Loucy (cell line): Measurements from ENCODE around the gene TRPV6.

Source experiments
- H2AFZ ChIP-seq: fragments of 200-600 bp; sonication (generic); 2 replicates; pipeline ENCODE4 v1.6.0; 2016; ENCODE audit warnings: antibody characterized with exemption, mild to moderate bottlenecking, low read length, moderate library complexity
- H3F3A ChIP-seq: fragments of 200-600 bp; 2 replicates; pipeline ENCODE4 v1.6.0; 2016; ENCODE audit warnings: antibody characterized with exemption, low read depth, mild to moderate bottlenecking
- H3K27me3 ChIP-seq: fragments of 200-600 bp; sonication (generic); 2 replicates; pipeline ENCODE4 v1.6.1; 2014; ENCODE audit warnings: low read length, mild to moderate bottlenecking; ENCODE audit not compliant: insufficient read depth, poor library complexity, severe bottlenecking
- H3K36me3 ChIP-seq: fragments of 200-600 bp; sonication (generic); 2 replicates; pipeline ENCODE4 v1.6.1; 2016; ENCODE audit warnings: low read length; ENCODE audit not compliant: insufficient read depth
- H3K4me1 ChIP-seq: fragments of 200-600 bp; sonication (generic); 2 replicates; pipeline ENCODE4 v1.5.1; 2014; ENCODE audit warnings: low read length, mild to moderate bottlenecking; ENCODE audit not compliant: insufficient read depth, poor library complexity, severe bottlenecking
- H3K4me2 ChIP-seq: fragments of 200-600 bp; sonication (generic); 2 replicates; pipeline ENCODE4 v1.6.0; 2014; ENCODE audit warnings: antibody characterized with exemption, low read length, low read depth, mild to moderate bottlenecking; ENCODE audit not compliant: poor library complexity, severe bottlenecking
- H3K4me3 ChIP-seq: fragments of 200-600 bp; sonication (generic); 2 replicates; pipeline ENCODE4 v1.5.1; 2014; ENCODE audit warnings: low read length, mild to moderate bottlenecking, mixed read lengths; ENCODE audit not compliant: poor library complexity, severe bottlenecking
- H3K79me2 ChIP-seq: fragments of 200-600 bp; sonication (generic); 2 replicates; pipeline ENCODE4 v1.6.1; 2014; ENCODE audit warnings: low read length; ENCODE audit not compliant: insufficient read depth
- H3K9ac ChIP-seq: fragments of 200-600 bp; sonication (generic); 2 replicates; pipeline ENCODE4 v1.6.0; 2014; ENCODE audit warnings: mild to moderate bottlenecking, low read depth, low read length, moderate library complexity; ENCODE audit not compliant: poor library complexity, severe bottlenecking
- H3K9me2 ChIP-seq: fragments of 200-600 bp; sonication (generic); replicated peaks from 2 replicates; pipeline ENCODE4 v1.6.1; 2016; ENCODE audit warnings: low read depth, low read length, mixed read lengths
- H3K9me3 ChIP-seq: fragments of 200-600 bp; sonication (generic); 2 replicates; pipeline ENCODE4 v1.6.1; 2014; ENCODE audit warnings: mild to moderate bottlenecking, antibody characterized with exemption, low read length, low read depth; ENCODE audit not compliant: insufficient read depth
- H4K20me1 ChIP-seq: fragments of 200-600 bp; sonication (generic); 2 replicates; pipeline ENCODE4 v1.6.0; 2014; ENCODE audit warnings: antibody characterized with exemption, low read length, mild to moderate bottlenecking; ENCODE audit not compliant: insufficient read depth, poor library complexity, severe bottlenecking
- EZH2phosphoT487 ChIP-seq: fragments of 200-600 bp; IDR thresholded peaks from 2 replicates; pipeline ENCODE4 v1.6.1; 2018; ENCODE audit warnings: antibody characterized with exemption, mild to moderate bottlenecking, moderate library complexity, borderline replicate concordance
- TF ChIP-seq, protein P1 (sequence below): fragments of 200-600 bp; sonication (generic); conservative IDR thresholded peaks from 2 replicates; pipeline ENCODE4 v1.5.1; 2014; ENCODE audit warnings: mild to moderate bottlenecking, antibody characterized with exemption, low read length

Gene TRPV6

DNA sequence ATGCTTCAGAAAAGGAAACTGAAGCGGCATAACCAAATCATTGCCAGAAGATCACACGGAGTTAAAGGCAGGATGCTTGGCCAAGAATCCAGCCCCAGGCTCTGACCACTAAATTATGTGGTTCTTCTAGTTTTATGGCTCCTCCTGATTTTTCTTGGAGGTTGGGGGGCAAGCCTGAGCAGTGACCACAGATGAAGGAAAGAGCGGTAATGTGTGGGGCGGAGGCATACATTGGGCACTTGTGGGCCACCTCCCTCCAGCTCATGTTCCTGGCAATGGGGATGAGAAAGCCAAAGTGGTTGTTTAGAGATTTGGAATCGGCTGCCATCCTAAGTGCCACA lies 3.2 kb downstream of the TRPV6 start:
- TF ChIP-seq EZH2phosphoT487 = no peak
- TF ChIP-seq, protein P1, sequence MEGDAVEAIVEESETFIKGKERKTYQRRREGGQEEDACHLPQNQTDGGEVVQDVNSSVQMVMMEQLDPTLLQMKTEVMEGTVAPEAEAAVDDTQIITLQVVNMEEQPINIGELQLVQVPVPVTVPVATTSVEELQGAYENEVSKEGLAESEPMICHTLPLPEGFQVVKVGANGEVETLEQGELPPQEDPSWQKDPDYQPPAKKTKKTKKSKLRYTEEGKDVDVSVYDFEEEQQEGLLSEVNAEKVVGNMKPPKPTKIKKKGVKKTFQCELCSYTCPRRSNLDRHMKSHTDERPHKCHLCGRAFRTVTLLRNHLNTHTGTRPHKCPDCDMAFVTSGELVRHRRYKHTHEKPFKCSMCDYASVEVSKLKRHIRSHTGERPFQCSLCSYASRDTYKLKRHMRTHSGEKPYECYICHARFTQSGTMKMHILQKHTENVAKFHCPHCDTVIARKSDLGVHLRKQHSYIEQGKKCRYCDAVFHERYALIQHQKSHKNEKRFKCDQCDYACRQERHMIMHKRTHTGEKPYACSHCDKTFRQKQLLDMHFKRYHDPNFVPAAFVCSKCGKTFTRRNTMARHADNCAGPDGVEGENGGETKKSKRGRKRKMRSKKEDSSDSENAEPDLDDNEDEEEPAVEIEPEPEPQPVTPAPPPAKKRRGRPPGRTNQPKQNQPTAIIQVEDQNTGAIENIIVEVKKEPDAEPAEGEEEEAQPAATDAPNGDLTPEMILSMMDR = no peak
- H3K9ac ChIP-seq = no peak overlapping the region
- H3K27me3 ChIP-seq = no peaks in the 10 kb centered on the region
- H3F3A ChIP-seq = no peaks in the 10 kb centered on the region
- H2AFZ ChIP-seq = no peak overlapping the region
- no peak overlapping the region for H3K4me3 ChIP-seq
- no peaks in the 10 kb centered on the region for H4K20me1 ChIP-seq
- H3K4me2 ChIP-seq = no peak overlapping the region
- no peaks in the 10 kb centered on the region for H3K36me3 ChIP-seq
- no peaks in the 10 kb centered on the region for H3K4me1 ChIP-seq
- no peaks in the 10 kb centered on the region for H3K79me2 ChIP-seq
- no peaks in the 10 kb centered on the region for H3K9me2 ChIP-seq
- no peaks in the 10 kb centered on the region for H3K9me3 ChIP-seq

DNA sequence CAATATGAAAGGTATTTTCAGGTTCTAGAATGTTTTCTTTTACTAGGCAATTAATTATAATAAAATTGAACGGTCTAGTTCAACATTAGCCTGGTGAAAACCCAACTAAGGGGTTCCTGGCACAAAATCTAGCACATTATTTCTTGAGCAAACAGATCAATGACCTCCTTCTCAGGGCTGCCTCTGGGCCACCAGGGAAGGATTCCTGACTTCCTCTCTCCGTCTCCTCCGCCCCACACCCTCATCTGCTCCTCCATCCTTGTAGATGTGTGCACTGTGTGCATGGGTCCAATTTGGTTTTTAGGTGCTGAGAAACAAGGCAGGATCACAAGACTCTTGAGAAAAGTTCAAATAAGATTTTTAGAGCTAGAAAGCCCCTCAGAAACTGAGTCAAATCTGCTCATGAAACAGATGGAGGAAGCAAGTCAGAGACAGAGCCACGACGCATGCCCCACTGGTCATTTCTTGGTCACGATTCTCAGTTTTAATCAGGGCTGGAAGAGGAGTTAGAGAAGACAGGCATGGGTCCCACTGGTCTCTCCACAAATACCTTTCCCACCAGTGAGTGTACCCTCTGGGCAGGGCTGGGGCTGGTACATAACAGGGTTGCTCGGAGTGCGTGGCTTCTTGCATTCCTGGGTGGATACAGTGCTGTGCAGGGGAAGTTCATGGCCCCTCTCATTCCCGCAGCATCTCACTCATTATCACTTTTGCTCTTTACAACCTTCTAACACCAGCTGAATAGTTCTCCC lies 3.8 kb downstream of the TRPV6 start:
- no peak for TF ChIP-seq EZH2phosphoT487
- TF ChIP-seq, protein P1 = no peak
- Histone ChIP-seq H3K9me3 (no peaks in the 10 kb centered on the region), H3K4me3 (no peak overlapping the region), H3K36me3 (no peaks in the 10 kb centered on the region), H3K27me3 (no peaks in the 10 kb centered on the region), H4K20me1 (no peaks in the 10 kb centered on the region), H3K79me2 (no peaks in the 10 kb centered on the region), H2AFZ (no peak overlapping the region), H3K9me2 (no peaks in the 10 kb centered on the region), H3F3A (no peaks in the 10 kb centered on the region), H3K9ac (no peak overlapping the region), H3K4me2 (no peak overlapping the region), H3K4me1 (no peaks in the 10 kb centered on the region)

DNA sequence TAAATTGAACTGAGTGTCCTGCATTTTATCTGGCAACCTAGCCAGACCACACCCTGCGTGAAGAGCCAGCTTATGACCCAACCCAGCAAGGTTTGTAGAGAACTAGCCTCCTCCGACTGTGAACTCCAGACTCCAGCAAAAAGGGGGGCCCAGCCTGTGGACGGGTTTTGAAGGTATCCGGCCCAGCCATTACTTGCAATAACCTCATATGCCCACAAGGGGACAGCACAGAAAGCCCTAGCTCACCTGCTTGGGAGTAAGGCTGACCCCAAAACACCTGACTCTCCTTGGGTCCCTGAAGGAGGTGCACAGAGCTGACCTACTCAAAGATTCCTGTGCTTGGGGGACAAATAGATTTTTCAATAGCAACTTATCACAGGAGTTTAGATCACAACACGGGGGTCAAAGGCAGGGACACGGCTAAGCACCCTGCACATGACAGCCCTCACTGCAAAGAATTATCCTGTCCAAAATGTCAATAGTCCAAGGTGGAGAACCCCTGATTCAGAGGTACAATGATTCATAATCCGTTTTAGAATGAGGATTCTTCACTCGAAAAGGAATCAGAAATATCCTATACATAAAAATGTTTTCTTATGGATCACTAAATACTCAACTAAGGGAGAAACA lies 4.6 kb downstream of the TRPV6 start:
- H3K9me2 ChIP-seq = no peaks in the 10 kb centered on the region
- no peaks in the 10 kb centered on the region for H3K27me3 ChIP-seq
- H3K4me1 ChIP-seq = no peaks in the 10 kb centered on the region
- TF ChIP-seq EZH2phosphoT487 = no peak
- TF ChIP-seq, protein P1 = peak; percentile 99
- no peak overlapping the region for H3K9ac ChIP-seq
- H3F3A ChIP-seq = no peaks in the 10 kb centered on the region
- H3K9me3 ChIP-seq = no peaks in the 10 kb centered on the region
- no peaks in the 10 kb centered on the region for H3K79me2 ChIP-seq
- H3K36me3 ChIP-seq = no peaks in the 10 kb centered on the region
- H3K4me3 ChIP-seq = no peak overlapping the region
- no peak overlapping the region for H2AFZ ChIP-seq
- no peaks in the 10 kb centered on the region for H4K20me1 ChIP-seq
- no peak overlapping the region for H3K4me2 ChIP-seq
